HG02840 (cell line): ENCODE data around the gene ZNHIT1.
"Not testable (repeated sequence)": the region's sequence is repeated elsewhere in the genome, so short reads cannot be mapped to it uniquely, and the experiment has no call there.

Experiments
- ATAC-seq: cut with Tn5 transposase; IDR thresholded peaks from one replicate; pipeline ENCODE4 v1.9.1; 2021; ENCODE audit warnings: mild to moderate bottlenecking, moderate library complexity, moderate number of reproducible peaks; ENCODE audit not compliant: unreplicated experiment, low FRiP score

Gene ZNHIT1

DNA sequence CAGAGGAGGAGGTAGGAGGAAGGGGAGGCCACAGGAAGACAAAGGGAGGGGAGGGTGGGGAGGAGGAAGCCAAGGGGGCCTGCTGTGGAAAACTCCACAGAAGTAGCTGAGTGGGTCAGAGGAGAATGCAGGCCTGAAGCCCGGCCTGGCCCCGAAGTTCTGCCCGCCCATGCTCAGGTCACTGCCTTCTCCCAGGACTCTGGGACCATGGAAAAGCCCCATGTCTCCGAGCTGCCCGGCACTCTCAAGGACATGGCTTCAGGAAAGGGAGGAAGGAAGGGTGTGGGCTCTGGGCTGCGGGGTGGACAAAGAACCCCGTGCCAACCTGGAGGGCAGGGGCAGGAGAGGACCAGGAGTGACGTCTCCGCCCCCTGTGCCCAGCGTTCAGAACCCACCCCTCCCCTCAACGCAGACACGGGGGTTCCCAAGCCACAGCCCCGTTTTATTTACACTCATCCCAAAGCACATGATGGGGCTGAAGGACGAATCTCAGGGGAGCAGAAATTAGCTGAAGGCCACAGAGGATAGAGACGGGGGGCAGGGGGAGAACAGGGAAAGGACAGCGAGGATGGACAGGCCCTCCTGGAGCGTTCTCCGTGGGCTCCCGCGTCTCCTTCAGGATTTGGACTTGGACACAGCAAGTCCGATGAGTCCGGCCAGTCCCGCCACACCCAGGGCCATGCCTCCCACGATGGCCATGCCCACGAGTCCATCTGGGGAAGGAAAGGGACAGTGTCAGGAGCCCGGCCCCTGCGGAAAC is 21.4 kb downstream of the ZNHIT1 start:
- ATAC-seq = no peak

DNA sequence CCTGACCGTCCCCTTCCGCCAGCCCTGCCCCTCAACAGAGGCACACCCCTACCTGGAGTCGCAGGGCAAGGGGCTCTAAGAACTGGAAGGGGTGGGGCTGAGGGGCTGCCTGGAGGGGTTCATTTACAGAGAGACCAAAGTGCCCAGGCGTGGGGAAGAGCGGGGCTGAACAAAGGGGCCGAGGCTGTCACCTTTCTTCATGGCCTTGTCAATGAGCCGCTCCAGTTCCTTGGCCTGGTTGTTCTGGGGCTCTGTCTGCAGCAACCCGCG is 21.9 kb downstream of the ZNHIT1 start:
- ATAC-seq = no peak

DNA sequence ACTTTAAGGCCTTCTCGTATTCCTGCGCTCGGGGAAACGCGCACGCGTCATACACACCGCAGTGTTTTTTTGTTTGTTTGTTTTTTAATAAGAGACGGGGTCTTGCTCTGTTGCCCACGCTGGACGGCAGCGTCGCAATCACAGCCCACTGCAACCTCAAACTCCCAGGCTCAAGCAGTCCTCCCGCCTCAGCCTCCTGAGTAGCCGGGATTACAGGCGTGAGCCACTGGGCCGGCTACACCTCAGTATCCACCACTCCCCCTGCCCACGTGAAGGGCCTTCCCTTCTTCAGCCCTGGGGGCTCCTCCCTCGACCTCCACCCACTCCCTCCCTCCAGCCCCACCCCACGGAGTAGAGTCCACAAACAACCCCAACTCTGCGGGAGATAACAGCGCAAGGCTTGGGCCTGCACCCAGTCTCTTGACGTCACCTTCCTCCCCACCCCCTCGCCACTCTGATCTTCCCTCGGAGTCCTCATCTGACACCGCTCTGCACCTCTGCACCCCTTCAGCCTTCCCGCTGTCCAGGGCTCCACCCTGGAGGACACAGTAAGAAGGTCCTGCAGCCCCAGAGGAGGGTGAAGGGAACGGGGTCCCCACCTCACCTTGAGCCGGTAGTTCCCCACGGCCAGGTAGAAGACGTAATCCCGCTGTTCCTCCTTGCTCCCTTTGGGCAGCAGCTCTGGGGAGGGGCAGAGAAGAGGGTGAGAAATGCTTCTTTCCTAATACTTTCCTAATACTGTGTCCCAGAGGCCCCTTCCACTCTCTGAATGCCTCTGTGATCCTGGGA is 22.5 kb downstream of the ZNHIT1 start:
- ATAC-seq = no peak

DNA sequence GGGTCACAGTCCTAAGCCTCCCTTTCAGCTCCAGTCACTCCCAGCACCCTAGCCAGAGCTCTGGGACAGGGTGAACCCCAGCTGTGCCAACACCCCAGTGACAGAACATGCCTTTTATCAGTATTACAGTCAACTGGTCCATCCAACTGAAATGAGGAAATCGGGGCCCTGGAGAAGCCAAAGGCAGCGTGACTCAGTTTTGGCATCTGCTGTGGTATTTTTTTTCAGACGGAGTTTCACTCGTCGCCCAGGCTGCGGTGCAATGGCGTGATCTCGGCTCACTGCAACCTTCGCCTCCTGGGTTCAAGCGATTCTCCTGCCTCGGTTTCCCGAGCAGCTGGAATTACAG is 23.0 kb downstream of the ZNHIT1 start:
- ATAC-seq = no peak

DNA sequence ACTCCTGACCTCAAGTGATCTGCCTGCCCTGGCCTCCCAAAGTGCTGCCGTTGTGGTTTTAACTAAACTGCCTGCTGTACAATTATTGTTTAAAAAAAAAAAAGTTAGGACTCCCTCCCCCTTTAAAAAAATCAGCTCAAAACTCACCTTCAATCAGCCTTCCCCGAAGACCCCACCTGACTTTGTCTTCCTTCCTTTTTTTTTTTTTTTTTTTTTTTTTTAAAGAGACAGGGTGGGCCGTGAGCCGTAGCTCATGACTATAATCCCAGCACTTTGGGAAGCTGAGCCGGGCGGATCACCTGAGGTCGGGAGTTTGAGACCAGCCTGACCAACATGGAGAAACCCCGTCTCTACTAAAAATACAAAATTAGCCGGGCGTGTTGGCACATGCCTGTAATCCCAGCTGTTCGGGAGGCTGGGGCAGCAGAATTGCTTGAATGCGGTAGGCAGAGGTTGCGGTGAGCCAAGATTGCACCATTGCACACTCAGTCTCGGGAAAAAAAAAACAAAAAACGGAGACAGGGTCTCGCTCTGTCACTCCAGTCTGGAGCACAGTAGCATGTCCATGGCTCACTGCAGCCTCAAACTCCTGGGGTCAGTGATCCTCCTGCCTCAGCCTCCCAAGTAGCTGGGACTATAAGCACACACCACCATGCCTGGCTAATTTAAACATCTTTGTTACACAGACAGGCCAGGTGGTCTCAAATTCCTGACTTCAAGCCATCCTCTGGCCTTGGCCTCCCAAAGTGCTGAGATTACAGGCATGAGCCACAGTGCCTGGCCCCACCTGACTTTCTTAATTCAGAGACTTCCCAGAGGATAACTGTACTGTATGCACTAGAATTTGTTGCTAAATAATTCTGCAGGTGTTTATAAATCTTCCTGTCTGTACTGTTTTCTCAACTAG is 23.7 kb downstream of the ZNHIT1 start:
- no peak for ATAC-seq

DNA sequence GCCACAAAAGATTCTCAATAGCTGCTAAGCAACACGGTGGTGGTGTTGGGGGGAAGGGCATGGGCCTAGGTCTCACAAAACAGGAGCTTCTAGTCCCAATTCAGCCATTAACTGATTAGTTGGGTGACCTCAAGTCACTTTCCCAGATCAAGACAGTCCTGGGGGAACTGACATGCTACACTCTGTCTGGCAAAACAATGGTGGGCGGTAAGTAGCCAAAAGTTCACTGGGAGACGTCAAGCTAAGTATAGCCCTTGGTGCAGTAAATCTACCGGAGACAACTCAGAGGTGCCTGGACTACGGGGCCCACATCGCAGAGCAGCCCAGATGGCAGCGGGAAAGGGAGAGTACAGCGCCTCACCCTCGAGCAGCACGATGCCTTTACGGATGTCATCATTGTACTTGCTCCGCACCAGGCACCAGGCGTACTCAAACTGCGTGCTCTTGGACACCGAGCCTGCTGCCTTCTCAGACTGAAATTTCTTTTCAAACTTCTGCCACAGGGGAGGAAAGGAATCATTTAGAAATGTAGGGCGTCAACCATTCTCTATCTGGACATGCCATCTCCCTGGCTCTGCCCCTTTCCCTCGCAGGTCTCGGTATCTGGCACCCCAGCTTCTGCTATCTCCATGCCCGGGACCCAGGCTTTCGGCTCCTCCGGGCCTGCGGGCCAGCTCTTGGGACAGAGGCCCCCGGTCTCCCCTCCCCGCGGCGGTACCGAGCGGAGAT is 25.8 kb downstream of the ZNHIT1 start:
- ATAC-seq = no peak

DNA sequence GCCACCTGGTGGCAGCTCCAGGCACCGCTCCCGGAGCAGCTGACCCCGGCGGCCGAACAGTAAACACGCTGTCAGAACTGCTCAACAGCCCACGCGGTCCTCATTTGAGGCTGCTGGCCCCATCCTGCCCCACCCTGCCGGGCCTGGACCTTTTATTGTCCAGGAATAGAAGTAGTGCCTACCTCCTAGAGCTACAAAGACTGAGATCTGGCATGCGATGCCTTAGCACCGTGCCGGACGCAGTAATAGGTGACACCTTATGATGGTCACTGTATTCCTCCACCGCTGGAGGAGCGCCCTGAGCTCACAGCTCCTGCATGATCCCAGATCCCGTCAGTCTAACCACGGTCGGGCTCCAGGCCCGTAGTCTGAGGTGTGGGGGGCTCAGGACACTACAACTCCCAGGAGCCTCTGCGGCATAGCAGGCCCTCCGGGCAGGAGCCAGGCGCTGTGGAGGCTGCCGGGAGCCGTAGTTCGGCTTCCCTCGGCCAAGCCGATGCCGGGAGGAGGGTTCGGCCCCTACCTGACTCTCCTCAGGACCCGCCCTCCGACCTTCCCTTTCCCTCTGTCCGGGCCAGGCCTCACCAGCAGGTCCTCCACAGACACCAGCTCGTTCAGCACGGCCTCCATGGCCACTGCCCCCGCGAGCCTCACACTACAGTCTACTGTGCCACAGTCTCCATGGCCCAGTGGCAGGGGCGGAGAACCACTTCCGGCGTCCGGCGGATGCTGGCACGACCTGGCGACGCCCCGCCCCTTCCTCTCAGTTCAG is 26.6 kb downstream of the ZNHIT1 start, which contains the start of gene FIS1:
Gene FIS1, minus strand, starts transcription at position 707 of the 772 bp plus-strand sequence. Its CDS starts 77 bp downstream, at position 630.
- ATAC-seq = peak; percentile 91

DNA sequence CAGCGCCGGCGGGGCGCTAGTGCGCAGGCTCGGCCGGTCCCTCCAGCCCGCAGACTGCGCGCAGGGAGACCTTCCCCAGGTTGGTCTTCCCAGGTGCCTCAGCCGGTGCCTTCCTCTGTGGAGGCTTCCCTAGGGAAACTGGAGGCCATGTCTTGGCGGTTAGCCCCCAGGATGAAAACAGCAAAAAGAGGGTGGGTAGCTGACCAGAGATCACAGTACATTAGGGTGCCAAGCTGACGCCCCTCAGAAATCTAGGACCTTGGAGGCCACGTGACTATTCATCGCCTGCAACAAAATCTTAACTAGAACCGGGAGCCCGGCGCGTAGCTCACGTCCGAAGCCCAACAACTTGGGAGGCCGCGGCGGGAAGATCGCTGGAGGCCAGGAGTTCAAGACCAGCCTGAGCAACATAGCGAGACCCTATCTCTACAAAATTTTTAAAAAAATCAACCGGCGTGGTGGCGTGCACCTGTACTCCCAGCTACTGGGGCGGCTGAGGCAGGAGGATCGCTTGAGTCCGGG is 27.2 kb downstream of the ZNHIT1 start:
- ATAC-seq = no peak

DNA sequence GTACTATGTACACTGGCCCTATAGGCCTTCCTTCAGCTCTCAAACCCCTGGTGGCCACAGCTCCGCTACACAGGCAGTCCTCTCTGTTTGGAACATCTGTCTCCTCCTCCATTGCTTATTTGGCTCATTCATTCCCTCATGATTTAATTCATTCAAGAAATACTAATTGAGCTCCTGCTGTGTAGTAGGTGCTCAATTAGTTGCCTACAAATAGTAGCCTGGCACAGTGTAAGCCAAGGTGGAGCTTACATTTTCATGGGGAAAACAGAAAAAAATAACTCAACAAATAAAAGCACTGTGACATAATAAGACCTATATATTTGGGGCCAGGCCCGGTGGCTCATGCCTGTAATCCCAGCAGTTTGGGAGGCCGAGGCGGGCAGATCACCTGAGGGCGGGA is 30.3 kb downstream of the ZNHIT1 start:
- no peak for ATAC-seq

DNA sequence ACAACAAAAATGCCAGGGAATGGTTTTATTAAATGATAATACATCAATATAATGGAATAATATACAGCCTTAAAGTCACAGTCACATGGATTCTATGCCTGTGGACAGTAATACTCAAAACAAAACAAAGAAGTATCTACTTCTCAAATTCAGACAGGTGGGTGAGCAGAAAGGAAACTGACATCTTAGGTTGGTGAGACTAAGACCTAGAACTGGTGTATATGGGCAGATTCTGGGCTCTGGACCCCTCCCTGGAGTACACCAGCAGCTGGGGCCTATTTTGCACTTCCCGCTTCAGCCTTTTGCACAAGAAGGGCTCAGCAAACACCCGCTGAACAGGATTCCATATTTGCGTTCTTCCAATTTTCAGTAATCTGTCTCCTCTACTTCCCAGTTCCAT is 32.4 kb downstream of the ZNHIT1 start:
- ATAC-seq = no peak

DNA sequence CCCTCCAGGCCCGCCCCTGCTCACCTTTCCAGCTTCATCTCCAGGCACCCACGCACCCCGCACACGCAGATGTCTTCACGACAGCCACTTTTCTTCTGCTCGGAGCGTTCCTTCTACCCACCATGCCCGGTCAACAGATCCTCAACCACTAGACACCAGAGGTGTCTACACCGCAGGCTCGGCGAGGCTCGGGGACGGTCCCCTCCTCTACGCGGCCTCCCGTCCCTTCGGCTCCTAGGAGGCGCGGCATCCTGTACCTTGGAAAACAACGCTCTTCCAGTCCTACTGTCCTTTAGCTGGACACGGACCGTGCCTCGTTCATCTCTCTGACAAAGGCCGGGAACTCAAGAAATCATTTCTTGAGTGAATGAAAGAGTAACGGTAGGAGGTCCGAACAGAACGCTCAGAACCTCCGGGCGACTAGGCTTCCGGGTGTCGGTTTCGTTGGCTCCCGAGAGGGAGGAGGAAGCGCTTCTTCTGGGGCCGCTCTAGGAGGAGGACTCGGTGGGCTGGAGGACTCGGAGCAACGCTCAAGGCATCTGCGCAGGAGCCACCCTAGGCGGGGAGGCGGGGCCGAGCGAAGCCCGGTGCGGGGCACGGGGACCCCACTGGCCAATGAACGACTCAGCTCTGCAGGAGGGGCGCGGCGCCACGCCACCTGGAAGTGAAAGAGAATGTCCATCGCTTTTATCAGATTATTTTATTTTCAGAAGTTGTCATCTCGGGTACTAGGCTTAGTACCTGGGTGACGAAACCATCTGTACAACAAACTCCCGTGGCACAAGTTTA is 34.1 kb downstream of the ZNHIT1 start:
- peak; percentile 97 for ATAC-seq

DNA sequence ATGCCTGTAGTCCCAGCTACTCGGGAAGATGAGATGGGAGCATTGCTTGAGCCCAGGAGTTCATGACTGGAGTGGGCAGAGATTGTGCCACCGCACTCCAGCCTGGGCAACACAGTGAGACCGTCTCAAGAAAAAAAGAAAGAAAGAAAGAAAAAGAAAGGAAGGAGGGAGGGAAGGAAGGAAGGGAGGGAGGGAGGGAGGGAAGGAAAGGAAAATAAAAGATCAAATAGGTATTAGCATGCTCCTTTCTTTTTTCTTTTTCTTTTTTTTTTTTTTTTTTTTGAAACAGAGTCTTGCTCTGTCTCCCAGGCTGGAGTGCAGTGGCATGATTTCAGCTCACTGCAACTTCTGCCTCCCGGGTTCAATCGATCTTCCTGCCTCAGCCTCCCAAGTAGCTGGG is 35.2 kb downstream of the ZNHIT1 start:
- not testable (repeated sequence) for ATAC-seq

DNA sequence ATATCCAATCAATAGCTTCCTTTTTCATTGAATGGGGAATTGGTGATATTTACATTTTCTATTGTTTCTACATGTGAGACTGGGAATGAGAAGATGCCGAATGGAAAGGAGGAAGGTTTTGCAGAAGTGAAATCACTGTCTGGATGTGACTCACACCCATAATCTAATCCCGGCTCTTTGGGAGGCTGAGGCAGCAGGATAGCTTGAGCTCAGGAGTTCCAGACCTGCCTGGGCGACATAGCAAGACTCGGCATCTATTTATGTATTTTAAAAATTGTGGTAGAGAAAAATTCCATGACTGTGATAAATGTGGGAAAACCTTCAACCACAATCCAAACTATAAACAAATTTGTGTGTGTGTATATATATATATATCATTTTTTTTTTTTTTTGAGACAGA is 37.8 kb downstream of the ZNHIT1 start:
- no peak for ATAC-seq

DNA sequence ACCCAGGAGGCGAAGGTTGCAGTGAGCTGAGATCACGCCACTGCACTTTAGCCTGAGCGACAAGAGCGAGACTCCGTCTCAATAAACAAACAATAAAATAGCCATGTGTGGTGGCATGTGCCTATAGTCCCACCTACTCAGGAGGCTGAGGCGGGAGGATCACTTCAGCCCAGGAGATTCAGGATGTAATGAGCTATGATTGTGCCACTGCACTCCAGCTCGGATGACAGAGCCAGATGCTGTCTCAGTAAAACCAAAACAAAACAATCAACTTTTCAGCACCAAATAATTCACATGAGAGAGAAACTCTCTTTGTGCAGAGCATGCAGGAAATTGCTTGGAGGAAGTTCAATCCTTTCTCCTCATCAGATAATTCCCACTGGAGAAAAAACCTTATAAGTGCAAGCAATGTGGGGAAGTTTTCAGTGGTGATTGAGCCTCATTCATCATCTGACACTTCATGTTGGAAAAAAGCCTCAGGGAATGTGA is 40.3 kb downstream of the ZNHIT1 start:
- ATAC-seq = no peak

DNA sequence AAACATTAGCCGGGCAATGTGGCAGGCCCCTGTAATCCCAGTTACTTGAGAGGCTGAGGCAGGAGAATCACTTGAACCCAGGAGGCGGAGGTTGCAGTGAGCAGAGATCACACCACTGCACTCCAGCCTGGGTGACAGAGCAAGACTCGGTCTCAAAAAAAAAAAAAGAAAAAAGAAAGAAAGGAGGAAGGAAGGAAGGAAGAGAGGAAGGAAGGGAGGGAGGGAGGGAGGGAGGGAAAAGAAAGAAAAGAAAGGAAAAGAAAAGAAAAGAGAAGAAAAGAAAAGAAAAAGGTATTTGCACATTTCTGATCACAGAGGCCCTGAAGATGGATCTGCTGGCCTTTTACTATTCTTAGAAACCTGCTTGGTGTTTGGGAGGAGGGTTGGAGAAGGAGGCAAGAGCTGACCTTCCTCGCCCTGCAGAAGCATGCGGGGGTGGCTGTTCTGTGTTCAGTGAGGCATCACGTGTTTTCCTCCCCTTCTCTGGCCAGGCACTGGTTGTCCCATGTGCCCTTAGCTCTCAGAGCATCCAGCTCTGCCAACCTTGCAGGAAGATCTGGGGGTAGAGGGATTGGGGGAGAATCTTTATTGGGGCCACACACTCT is 46.2 kb downstream of the ZNHIT1 start:
- ATAC-seq = not testable (repeated sequence)

DNA sequence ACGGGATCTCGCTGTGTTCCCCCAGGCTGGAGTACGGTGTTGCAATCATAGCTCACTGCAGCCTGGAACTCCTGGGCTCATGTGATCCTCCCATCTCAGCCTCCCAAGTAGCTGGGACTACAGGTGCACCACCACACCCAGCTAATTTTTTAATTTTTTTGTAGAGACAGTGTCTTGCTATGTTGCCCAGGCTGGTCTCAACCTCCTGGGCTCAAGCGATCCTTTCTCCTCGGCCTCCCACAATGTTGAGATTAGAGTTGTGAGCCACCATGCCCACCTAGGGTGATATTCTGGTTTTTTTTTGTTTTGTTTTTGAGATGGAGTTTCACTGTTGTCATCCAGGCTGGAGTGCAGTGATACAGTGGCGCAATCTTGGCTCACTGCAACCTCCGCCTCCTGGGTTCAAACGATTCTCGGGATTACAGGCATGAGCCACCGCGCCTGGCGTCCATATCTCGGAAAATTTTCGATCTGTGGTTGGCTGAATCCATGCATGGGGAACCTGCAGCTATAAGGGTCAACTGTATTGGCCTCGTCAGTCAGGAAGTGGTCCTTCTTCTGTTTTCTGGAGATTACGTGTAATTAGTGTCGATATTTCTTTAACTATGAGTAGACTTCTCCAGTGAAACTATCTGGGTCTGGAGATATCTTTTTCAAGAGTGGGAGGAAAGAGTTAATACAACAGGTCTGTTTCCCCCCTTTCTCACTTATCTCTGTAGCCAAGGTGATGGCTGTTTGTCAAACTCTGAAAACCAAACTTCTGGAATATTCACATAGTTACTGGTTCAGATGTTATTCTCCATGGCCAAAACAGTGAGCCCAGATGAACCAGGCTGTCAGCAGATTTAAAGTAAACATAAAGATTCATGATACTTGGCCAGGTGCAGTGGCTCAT is 47.9 kb downstream of the ZNHIT1 start:
- no peak for ATAC-seq

DNA sequence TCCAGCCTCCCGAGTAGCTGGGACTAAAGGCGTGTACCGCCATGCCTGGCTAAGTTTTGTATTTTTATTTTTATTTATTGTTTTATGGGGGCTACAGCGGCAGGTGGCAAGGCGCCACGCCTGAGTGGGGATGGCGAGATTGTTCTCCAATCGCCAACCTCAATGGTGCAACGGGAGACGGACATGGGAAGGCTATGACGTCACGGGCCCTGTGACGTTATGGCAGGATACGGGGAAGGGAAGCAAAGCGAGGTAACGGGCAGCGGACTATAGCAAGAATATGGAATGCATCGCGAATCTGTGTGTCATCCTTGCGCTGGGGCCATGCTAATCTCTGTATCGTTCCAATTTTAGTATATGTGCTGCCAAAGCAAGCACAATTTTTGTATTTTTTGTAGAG is 51.7 kb downstream of the ZNHIT1 start:
- no peak for ATAC-seq
